Heart right ventricle (tissue), 16 donors: ENCODE data around the gene DRD4. TPM values are rescaled to one million over a fixed set of nuclear protein-coding genes. Genes with fewer than 3 reads are reported as not detected.

Source experiments
- ATAC-seq, 8 donors: fragments of 200-7000 bp; cut with Tn5 transposase; one replicate each; pipeline ENCODE4 v1.9.1; 2020; ENCODE audit warnings: mild to moderate bottlenecking in 8 of 8, moderate library complexity in 8 of 8, moderate number of reproducible peaks in 1 of 8
- DNase-seq, 2 donors: peaks; one replicate each; pipeline ENCODE4 v3.0.0-alpha.2; 2020
- H3K27ac ChIP-seq, 10 donors: fragments of 200-600 bp; sonication (generic) in 2 of 10; one replicate each; pipeline versions ENCODE4 v1.5.0 to v1.8.0; 2020 to 2022; ENCODE audit warnings: mild to moderate bottlenecking in 3 of 10
- H3K27me3 ChIP-seq, 7 donors: fragments of 200-600 bp; one replicate each; pipeline ENCODE4 v1.8.0; 2021 to 2022; ENCODE audit warnings: mild to moderate bottlenecking in 2 of 7
- H3K36me3 ChIP-seq, 9 donors: fragments of 200-600 bp; sonication (generic) in 1 of 9; one replicate each; pipeline versions ENCODE4 v1.5.0 to v1.8.0; 2020 to 2022; ENCODE audit warnings: mild to moderate bottlenecking in 2 of 9
- H3K4me1 ChIP-seq, 9 donors: fragments of 200-600 bp; sonication (generic) in 1 of 9; one replicate each; pipeline versions ENCODE4 v1.5.0 to v1.8.0; 2020 to 2022; ENCODE audit warnings: mild to moderate bottlenecking in 4 of 9
- H3K4me3 ChIP-seq, 10 donors: fragments of 200-600 bp; sonication (generic) in 2 of 10; one replicate each; pipeline versions ENCODE4 v1.5.0 to v1.8.0; 2020 to 2022; ENCODE audit warnings: mild to moderate bottlenecking in 7 of 10, moderate library complexity in 2 of 10
- H3K9me3 ChIP-seq, 11 donors: fragments of 200-600 bp in 10 of 11; sonication (generic) in 2 of 11; one replicate each; pipeline versions ENCODE4 v1.5.0 to v1.8.0; 2013 to 2022; ENCODE audit warnings: mild to moderate bottlenecking in 2 of 11, control low read depth in 1 of 11, moderate library complexity in 1 of 11
- CTCF ChIP-seq, 9 donors: fragments of 200-600 bp; sonication (generic) in 2 of 9; IDR thresholded peaks; one replicate each; pipeline versions ENCODE4 v1.5.0 to v1.8.0; 2021 to 2022; ENCODE audit warnings: antibody characterized with exemption in 9 of 9, mild to moderate bottlenecking in 5 of 9, moderate library complexity in 1 of 9
- WGBS, 2 donors: extraction: QIAGEN DNeasy Blood & Tissue Kit; methylation state at CpG; one replicate each; pipeline ENCODE4 v1.1.7; 2013; ENCODE audit warnings: inconsistent platforms in 1 of 2; 5-methylcytosine and 5-hydroxymethylcytosine counted together
- intact Hi-C, 10 donors: fragments of 100-400 bp; cut with DNase I; formaldehyde crosslinking; loops; one replicate each; pipeline versions ENCODE4 v1.11.1 to v1.14.2; 2022
- polyA plus RNA-seq, 2 donors: library from polyadenylated mRNA; stranded (reverse); fragments of 200-250 nt; gene quantifications; one replicate each; pipeline ENCODE4 v1.2.3, GENCODE V29; 2013
- total RNA-seq, 10 donors: library from RNA; stranded (reverse); fragmentation: NEBNext Ultra II Directional in 3 of 10; extraction: Animal tissue kit (Norgen Biotek cat#: 25700) in 3 of 10; gene quantifications; one replicate each; pipeline versions ENCODE4 v1.2.1 to v1.2.4, GENCODE V29; 2021 to 2023
- donor health status: Arrhythmogenic right ventricular cardiomyopathy.
- donor health status: ischemic (EF 13 %, LVEDD 7.1; RV severe dilation, severe dysfunction).
- donor health status: healthy with polysubstance abuse.
- donor health status: DM: no; HTN: yes; CAD: no.
- donor health status: DM: no; HTN: no; CAD: no.
- donor health status: ischemic (EF 25% LVEDD 6.9; RV normal size, moderate dysfunction).
- donor health status: ischemic (EF 25% LVEDD 5.7; RV mildly dilated, moderate dysfunction).
- donor health status: healthy.
- donor health status: DM: yes; HTN: yes; CAD: no.
- donor health status: Ischemic cardiomyopathy.
- donor health status: ischemic (EF 35%, LVEDD 5.7; RV mildly dilated, moderate dysfunction).
- donor health status: nonischemic (EF 11% LVEDD 7.7; RV severe dilation, severe dysfunction).
- donor health status: DM: yes; HTN: yes; CAD: no.
- donor health status: PGD.
- donor health status: ischemic (EF 29% LVEDD 5.4; RV normal size, mild dysfunction).
- donor health status: nonischemic (EF 23%, LVEDD 6.1; RV moderate dilation, normal function).

DRD4 gene
- total and polyA plus RNA-seq, 12 donors, result 0.09 to 0.72 (median 0.49) TPM; not detected in 5

GRCh38 chr11:595400-595799, 41.7 kb upstream of the DRD4 start:
- no peaks in the 10 kb centered on the region for H3K27me3 ChIP-seq
- H3K36me3 ChIP-seq, result peaks cover 4 to 100% (median 66%) of the 10 kb centered on the region in 9 donors
- DNase-seq, result no peak
- 92 to 95% methylated on average over 10 of the region's 10 CpGs for WGBS, 2 donors
- no peaks in the 10 kb centered on the region for H3K4me1 ChIP-seq
- H3K4me3 ChIP-seq, result no peak overlapping the region
- intact Hi-C loops, result no loop called here
- no peak for ATAC-seq
- H3K9me3 ChIP-seq, result no peaks in the 10 kb centered on the region
- no peak for TF ChIP-seq CTCF (IDR thresholded peaks at IDR 0.05)
- no peak overlapping the region for H3K27ac ChIP-seq

DNA sequence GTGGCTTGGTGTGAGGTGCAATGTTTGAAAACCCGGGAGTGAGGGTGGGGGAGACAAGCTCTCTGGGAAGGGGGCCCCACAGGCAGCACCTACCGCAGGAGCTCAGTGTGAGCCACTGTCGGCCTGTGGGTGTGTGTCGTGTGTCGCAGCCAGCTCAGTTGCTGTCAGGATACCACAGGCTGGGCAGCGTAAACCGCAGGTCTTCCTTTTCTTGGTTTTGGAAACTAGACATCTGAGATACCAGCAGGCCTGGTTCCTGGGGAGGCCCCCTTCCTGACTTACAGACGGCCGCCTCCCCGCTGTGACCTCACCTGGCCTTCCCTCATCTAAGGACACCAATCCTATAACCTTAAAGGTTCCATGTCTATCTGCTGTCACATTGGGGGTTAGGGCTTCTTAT, 40.7 kb upstream of the DRD4 start:
- Histone ChIP-seq H3K9me3 (no peaks in the 10 kb centered on the region), H3K27ac (no peak overlapping the region), H3K27me3 (no peaks in the 10 kb centered on the region), H3K4me3 (no peak overlapping the region), H3K4me1 (no peaks in the 10 kb centered on the region), H3K36me3 (peaks cover 4 to 100% (median 65%) of the 10 kb centered on the region in 9 donors)
- intact Hi-C loops, result no loop called here
- WGBS, 2 donors, result 88 to 94% methylated on average over 10 of the region's 10 CpGs
- TF ChIP-seq CTCF (IDR thresholded peaks at IDR 0.05), result no peak
- ATAC-seq, result no peak
- DNase-seq, result no peak

- DNase-seq (no peak), ATAC-seq (peak in 2 of 8 donors; percentile 8 to 14)
- no peak overlapping the region for H3K27ac ChIP-seq
Observed at GRCh38 chr11:597166-597725, 39.8 kb upstream of the DRD4 start.

DNA sequence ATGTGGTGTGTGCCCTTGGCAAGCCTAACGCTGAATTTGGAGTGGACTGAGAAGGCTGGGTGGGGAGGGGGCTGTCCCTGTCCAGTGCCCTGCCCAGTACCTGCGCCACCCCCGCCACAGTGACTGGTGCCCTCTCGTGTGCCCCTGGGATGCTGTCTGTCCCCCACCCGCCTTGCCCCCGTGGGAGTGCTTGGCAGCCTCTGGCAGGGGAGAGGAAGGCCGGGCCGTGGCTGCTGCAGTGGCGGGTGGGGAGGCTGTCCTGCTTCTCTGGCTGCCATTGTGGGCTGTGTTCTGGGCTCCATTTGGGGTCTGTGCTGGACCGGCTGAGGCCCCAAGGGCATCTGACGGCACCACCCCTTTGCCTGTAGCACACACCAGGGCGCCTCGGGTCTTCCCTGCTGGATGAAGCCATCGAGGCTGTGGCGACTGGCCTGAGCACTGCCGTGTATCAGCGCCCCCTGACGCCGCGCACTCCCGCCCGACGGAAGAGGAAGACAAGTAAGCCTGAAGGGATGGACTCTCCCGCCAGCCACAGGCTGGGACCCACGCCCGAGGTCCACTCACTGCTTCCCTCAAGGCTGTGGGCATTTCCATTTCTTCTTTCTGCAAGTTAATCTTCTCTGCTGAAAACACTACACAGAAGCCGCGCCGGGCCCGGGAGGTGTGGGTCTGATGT, 38.9 kb upstream of the DRD4 start:
- Histone ChIP-seq H3K4me1 (no peaks in the 10 kb centered on the region), H3K27me3 (no peaks in the 10 kb centered on the region), H3K27ac (no peak overlapping the region), H3K4me3 (no peak overlapping the region), H3K36me3 (peaks cover 4 to 100% (median 64%) of the 10 kb centered on the region in 9 donors), H3K9me3 (no peaks in the 10 kb centered on the region)
- 92 to 94% methylated on average over 28 to 30 of the region's 30 CpGs for WGBS, 2 donors
- ATAC-seq (peak in 2 of 8 donors; percentile 7 to 24), DNase-seq (no peak)
- intact Hi-C loops, result no loop called here
- no peak for TF ChIP-seq CTCF (IDR thresholded peaks at IDR 0.05)

More at GRCh38 chr11:597166-597725, 39.8 kb upstream of the DRD4 start:
- Histone ChIP-seq H3K36me3 (peaks cover 4 to 100% (median 69%) of the 10 kb centered on the region in 9 donors), H3K9me3 (no peaks in the 10 kb centered on the region), H3K4me1 (no peaks in the 10 kb centered on the region), H3K27me3 (no peaks in the 10 kb centered on the region), H3K4me3 (no peak overlapping the region)
- no peak for TF ChIP-seq CTCF (IDR thresholded peaks at IDR 0.05)
- 87 to 89% methylated on average over 29 of the region's 29 CpGs for WGBS, 2 donors
- intact Hi-C loops, result no loop called here
